Ishikawa (cell line): ENCODE measurements around the gene KLB.

Experiments
- EGR1 ChIP-seq: IDR thresholded peaks from 2 replicates; pipeline ENCODE4 v1.6.1; 2012
- EP300 ChIP-seq: IDR thresholded peaks from 2 replicates; pipeline ENCODE4 v1.6.1; 2012; ENCODE audit warnings: borderline replicate concordance
- MAX ChIP-seq: IDR thresholded peaks from 2 replicates; pipeline ENCODE4 v1.6.1; 2012
- NFIC ChIP-seq: IDR thresholded peaks from 2 replicates; pipeline ENCODE4 v1.6.1; 2012
- REST ChIP-seq: IDR thresholded peaks from 2 replicates; pipeline ENCODE4 v1.6.1; 2012; ENCODE audit warnings: low read depth, mild to moderate bottlenecking
- TAF1 ChIP-seq: IDR thresholded peaks from 2 replicates; pipeline ENCODE4 v1.6.1; 2012; ENCODE audit warnings: low read depth, mild to moderate bottlenecking
- TCF12 ChIP-seq: IDR thresholded peaks from 2 replicates; pipeline ENCODE4 v1.6.1; 2012; ENCODE audit warnings: low read depth
- TEAD4 ChIP-seq: IDR thresholded peaks from 2 replicates; pipeline ENCODE4 v1.6.1; 2012
- USF1 ChIP-seq: IDR thresholded peaks from 2 replicates; pipeline ENCODE4 v1.6.1; 2012

- TF ChIP-seq NFIC (no peak), REST (no peak), MAX (no peak), TEAD4 (no peak), USF1 (no peak), TAF1 (no peak), TCF12 (no peak), EP300 (no peak), EGR1 (no peak)
Observed at GRCh38 chr4:39470402-39470801, 63.7 kb downstream of the KLB start.
